Umbilical cord (tissue), 2 donors: ENCODE results near the gene WWC2. TPM values are rescaled to one million over a fixed set of nuclear protein-coding genes. Genes with fewer than 3 reads are reported as not detected.

Source experiments
- DNase-seq: peaks from one replicate; pipeline ENCODE4 v3.0.0-alpha.2; 2015; ENCODE audit warnings: low spot score
- total RNA-seq: library from RNA; depleted of rRNA; stranded (reverse); fragments of >200 nt; gene quantifications from one replicate; pipeline ENCODE4 v1.2.3, GENCODE V29; 2014; ENCODE audit warnings: low replicate concordance; ENCODE audit not compliant: insufficient read depth

Gene WWC2
- total RNA-seq, 1 donor from 2014 or later, result 36.8 TPM

DNA sequence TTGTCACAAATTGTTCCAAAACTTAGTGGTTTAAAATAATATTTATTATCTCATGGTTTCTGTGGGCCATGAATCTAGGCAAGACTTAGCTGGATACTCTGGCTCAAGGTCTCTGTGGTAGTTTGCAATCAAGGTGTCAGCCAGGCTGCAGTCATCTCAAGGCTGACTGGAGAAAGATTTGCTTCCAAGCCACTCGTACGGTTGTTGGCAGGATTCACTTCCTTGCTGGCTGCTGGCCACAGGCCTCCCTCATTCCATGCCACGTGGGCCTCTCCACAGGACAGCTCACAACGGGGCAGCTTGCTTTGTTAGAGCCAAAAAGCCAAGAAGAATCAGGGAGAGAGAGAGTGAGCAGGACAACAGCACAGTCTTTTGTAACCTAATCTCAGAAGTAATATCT is 101.4 kb downstream of the WWC2 start:
- DNase-seq, result no peak

DNA sequence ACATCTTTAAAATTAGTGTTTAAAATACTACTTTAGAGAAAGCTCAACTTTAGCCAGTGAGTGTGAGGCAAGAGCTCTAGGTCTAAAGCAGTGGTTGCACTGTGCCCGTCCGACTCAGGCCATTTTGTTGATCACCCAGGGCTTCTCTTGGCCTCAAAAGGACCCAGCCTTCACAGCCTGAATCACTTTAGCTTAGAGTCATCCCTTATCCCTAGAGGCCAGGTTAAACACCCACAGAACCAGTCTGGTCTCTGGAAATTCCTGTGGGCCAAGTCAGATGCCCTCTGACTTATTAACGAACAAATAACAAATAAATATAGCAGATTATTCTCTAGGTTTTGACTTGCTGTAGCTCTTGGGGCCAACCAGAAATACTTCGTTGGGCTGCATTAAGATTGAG is 102.3 kb downstream of the WWC2 start:
- no peak for DNase-seq

DNA sequence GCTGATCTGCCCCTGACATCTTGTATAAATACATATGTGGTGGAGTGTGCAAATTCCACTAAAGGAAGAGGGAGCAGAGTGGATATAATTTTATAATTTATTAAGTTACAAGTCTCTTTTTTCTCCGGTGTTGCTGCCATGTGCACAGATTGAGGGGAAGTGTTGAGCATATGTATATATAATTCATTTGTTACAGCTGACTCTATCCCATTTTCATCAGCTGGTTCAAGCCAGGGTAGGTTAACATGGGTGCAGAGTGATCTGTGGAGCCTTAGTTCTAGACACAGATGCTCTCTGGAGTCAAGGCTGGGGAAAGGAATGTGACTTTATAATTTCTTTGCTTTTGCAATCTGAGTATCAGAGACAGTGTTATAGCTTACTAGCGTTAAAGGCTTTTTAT is 103.5 kb downstream of the WWC2 start:
- no peak for DNase-seq

DNA sequence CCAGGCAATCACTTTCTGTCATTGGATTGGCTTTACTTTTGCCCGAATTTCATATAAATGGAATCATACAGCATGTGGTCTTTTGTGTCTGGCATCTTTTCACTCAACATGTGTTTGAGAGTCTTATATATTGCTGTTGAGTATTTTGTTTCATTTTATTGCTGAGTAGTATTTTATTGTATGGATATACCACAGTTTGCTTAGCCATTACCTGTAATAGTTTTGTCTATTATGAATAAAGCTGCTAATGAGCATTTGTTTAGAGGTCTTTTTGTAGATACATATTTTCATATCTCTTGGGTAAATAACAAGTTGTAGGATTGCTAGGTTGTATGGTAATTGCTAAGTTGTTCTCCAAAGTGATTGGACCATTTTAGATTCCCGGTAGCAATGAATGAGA is 105.7 kb downstream of the WWC2 start:
- DNase-seq, result no peak

DNA sequence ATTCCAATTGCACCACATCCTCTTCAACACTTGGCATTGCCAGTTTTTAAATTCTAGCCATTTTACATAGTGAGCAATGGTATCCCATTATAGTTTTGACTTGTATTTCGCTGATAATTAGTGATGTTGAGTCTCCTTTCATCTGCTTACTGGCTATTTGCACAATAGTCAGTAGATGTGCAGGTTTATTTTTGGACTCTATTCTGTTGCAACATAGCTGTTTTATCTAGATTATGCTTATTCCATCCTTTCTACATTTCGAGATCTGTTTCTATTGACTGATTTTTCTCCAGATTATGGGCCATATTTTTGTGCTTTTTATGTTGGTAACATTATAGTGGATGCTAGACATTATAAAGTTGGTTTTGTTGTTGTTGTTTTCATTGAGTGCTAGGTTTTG is 106.1 kb downstream of the WWC2 start:
- DNase-seq, result no peak

DNA sequence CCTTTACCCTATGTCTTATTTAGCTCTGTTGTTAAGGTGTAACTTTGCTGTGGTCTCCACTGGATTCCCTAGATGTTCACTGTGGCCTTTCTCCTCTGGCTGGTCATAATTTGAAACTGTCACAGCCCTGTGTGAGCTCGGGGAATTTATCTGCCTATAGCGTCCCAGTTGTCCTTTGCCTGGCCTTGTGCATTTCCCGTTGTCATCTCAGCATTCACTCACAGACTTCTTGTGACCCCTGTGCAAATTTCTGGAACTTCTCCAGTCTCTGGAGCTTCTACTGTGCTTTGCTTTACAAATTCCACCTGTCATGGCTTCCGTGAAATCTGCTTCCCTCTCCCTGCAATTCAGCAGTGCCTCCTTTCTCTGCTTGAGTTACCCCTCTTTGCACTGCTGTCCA is 106.7 kb downstream of the WWC2 start:
- DNase-seq, result no peak

DNA sequence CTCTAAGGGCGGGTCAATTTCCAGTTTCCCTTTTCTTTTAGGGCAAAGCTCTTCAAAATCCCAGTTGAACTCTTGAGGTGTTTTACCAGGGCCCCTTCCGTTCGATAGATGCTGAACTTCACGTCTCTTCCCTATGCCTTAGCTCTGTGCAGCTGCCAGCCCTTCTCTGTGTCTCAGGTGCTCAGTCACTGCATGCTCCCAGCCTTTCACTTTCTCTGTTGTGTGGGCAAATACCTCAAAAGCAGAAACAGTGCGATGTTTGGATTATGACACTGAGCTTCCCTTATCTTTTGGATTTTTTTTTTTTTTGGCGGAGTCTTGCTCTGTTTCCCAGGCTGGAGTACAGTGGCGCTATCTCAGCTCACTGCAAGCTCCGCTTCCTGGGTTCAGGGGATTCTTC is 112.5 kb downstream of the WWC2 start:
- DNase-seq, result no peak

DNA sequence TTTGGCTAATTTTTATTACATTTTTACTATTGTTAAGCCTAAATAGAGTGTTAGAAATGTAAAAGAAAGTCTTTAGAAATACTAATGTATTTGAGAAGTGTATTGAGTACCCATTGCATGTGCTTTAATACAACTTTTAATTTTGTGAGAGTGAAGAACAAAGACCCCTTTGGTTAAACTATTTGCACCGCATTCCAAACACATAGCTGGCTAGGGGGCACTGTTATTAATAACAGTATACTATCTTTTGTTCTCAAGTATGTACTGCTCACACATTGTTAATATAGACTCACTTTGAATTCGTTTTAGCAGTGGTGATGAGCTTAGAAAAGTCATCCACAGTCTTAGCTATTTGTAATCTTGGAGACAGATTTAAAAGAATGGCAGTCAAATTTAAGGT is 114.9 kb downstream of the WWC2 start:
- DNase-seq, result no peak

DNA sequence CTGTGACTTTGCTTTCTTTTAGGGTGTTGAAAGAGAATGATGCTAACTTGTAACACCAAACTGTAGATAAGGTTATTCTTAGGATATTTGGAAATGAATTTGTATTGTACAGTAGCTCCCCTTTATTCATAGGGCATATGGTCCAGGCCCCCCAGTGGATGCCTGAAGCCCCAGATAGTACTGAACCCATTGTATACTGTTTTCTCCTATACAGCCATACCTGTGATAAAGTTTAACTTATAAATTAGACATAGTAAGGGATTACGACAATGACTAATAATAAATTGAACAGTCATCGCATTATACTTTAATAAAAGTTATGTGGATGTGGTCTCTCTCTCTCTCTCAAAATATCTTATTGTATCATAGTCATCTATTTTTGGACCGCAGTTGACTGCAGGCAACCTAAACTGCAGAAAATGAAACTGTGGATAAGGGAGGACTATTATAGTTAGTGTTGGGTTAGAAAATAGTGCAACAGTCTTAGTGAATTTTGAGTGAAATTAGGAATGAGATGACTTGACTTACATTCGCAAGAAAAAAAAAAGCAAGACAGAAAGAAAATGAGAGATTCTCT is 115.9 kb downstream of the WWC2 start:
- no peak for DNase-seq

DNA sequence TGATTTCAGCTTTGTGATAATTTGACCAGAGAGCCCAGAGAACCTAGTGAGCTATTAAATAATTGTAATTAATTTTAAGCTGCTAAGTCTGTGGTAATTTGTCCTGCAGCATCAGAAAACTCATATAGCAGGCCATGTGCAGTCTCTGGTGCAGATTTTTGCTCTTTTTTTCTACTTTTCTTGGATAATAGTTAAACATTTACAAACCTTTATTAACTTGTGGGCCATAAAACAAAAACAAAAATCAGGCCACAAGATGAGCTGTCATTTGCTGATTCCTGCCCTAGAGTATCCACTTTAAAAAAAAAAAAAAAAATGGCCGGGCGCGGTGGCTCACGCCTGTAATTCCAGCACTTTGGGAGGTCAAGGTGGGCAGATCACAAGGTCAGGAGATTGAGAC is 121.2 kb downstream of the WWC2 start:
- no peak for DNase-seq

DNA sequence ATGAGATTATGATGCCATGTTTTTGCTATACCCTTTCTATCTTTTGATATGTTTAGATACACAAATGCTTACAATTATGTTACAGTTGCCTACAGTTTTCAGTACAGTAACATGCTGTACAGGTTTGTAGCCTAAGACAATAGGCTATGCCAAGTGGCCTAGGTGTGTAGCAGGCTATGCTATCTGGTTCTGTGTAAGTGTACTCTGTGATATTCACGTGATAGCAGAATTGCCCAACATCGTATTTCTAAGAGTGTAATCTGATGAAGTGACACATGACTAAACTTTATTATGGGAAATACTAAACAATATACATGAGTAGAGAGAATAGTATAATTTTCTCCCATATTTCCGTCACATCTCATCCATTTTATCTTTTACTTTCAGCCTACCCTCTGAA is 124.0 kb downstream of the WWC2 start:
- no peak for DNase-seq

DNA sequence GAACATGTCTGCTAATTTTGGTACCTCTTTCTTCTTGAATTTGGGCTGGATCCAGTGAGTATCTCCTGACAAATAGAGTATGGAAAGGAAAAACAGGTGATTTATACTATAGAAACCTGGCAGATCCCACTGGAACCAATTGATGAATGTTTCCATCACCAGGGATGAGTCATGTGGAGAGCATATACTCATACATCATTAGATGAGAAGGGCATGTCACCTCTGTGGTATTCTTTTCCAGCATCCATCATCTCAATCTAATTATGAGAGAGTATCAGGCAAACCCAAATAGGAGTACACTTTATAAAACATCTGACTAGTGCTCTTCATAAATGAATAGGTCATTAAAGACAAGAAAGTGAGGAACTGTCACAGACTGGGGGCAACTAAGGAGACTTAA is 130.3 kb downstream of the WWC2 start:
- no peak for DNase-seq

DNA sequence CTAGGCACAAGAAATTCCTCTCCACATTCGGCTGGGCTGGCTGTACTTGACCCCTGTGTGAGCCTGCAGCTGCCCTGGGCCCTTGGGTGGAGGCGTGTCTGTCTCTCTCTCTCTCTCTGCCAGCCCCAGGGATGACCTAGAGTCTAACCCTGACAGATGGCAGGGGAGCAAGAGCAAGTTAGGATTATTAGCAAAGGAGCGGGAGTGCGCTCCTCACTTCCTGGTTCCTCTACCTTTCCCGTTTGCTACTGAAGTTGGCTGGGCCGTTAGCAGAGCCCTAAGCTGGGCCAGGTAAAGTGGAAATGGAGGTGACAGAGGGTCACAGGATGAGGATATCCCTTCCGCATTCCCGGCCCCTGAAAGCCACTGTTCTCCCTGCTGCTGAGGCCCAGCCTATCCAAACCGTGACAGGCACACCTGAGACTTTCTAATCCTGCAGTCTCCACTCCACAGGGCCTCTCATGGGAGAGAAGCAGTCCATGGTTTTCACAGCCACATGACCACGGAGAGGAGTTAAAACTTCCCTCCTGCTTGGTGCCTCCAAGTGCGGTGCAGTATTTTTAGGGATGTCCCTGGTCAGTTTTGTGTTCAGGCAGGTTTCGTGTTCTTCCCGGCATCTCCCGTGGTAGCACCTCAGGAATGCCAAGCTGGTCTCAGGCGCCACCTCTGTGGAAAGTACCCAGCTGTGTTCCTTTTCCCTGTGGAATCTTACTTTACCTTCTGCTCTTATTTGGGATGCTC is 141.7 kb downstream of the WWC2 start:
- DNase-seq, result no peak

DNA sequence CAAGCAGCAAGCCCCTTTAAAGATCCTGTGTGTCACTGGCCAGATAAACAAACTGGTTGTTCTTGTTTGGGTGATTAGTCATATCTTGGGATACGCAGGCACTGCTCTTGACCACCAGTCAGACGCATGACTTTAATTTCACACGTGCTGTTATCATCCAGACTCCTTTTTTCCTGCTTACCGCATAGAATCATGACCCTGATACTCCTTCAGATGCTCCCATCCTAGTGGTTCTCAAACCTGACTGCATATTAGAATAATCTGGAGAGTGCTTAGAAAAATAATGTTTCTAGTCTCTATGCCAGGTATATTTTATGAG is 142.2 kb downstream of the WWC2 start:
- DNase-seq, result no peak

DNA sequence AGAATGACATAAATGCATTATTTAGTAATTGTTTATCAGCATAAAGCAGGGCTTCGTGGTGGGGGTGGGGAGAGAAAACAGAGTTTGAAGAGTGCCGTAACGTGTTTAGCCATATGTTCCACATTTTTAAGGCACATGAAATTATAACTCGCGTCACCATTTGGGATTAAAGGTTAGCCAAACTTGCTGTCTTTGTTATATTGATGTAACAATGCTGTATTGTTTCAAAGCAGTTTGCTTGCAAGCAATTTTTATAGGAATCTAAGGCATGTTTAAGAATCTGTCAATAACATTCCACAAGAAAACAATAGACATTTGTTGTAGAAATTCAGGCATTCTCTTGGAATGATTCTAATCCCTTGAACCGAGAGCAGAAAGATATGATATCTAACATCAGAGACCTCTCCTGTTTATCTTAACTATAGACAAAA is 142.7 kb downstream of the WWC2 start:
- no peak for DNase-seq

DNA sequence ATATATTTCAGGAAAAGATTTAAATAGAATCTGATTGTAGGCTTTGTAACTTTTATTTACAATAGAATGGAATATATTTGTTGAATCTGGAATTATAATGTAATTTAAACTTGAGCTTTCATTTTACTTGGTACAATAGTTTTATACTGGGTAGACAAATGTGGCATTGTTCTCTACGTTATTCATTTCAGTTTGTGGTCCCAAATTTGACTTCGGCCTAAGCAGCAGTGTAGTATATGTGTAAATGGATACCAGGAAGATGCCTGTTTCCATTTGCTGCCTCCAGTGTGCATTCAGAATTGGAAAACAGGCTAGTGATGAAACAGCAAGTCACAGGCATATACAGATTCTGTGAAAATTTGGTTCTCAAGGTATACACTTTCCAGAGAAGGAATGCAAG is 143.2 kb downstream of the WWC2 start:
- no peak for DNase-seq

DNA sequence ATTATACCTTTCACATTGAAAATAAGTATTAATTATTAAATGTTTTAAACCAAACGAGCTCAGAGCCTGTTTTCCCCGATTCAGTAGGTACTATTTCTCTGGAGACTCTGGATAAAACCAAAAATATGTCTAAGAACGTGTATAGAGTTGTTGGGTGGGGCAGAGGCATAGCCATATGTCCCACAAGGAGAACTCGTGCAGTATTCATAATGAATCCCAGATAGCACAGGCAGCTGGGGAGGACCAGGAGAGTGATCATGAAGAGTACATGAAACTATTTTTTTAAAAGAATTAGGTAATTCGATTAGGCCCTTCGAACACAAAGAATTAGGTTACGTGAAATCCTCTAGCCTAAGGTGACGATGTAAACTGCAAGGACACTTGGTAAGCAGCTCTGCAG is 145.0 kb downstream of the WWC2 start:
- no peak for DNase-seq

DNA sequence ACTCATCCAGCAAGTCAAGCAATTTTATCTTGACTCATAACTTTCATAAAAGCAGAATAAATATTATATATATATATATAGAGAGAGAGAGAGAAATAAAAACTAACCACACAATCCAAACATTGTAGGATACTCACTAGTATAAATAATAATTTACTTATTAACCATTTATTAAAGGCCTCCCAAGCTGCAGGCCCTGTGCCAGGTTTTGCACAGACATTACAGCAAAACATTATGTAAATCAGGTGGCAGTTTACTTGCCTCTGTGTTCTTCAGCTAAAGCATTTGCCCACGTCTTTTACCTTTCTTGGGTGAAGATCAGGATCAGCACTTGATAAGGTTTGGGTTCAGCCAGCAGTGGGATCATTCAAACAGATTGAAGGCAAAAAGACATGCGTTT is 145.4 kb downstream of the WWC2 start:
- no peak for DNase-seq

DNA sequence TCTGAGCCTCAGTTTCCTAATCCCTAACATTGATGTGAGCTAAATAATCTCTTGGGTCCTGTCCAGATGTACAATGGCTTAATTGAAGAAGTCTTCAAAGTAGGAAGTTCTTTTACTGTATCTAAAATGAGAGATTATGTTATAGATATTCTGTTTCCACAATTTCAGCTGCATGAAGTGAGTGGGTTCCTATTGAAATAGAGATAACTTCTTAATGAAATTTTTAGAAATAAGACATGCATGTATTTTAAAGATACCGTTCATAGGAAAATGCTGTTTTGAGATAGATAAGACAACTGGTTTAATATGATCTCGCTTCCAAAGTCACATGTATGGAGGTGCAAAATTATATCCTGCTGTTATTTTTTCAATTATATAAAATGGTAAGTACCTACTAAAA is 149.1 kb downstream of the WWC2 start:
- no peak for DNase-seq

DNA sequence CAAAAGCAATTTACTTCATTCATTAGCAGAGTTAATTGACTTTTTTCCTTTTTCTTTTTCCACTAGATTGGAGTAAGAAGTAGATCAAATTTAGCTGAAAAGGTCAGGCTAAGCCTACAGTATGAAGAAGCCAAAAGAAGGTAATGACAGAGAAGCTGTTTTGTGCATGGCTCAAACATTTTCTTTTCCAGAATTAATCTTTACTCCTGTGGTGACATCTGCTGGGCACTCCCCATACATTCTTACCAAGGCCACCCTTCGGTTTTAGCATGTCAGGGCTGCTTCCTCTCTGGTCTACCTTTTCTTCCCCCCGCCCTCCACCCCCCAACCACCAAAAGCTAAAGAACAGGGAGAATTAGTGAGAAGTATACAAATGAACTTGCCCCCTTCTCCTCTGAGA is 150.8 kb downstream of the WWC2 start:
- peak; percentile 45 for DNase-seq

DNA sequence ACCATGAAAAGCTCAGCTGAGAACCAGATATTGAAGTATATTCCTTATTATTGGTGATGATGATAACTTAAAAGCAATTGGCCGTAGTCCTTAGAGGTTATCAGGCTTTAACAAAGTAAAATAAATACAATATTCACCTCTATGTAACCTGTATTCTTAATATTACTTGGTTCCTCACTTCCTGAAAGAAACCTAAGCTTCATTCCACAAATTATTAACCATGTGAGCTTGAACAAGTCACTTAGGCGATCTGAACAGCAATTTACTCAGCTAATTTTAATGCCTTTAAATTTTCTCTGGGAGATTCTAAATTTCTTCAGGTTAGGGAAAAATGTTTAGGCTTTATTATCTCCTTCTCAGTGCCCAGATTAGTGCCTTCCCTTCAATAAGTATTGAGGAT is 151.8 kb downstream of the WWC2 start:
- no peak for DNase-seq

DNA sequence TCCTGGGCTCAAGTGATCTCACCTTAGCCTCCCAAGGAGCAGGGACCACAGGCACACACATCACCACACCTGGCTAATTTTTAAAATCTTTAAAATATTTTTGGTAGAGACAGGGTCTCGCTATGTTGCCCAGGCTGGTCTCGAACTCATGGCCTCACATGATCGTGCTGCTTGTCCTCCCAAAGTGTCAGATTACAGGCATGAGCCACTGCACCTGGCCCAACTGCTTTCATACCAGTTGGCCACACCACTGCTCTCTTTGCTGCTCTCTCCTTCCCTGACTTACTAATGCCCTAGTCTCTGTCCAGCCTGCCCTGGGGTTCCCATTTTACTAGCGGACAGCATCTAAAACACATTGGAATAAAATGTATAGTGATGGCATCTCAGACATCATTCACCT is 153.9 kb downstream of the WWC2 start:
- DNase-seq, result no peak

DNA sequence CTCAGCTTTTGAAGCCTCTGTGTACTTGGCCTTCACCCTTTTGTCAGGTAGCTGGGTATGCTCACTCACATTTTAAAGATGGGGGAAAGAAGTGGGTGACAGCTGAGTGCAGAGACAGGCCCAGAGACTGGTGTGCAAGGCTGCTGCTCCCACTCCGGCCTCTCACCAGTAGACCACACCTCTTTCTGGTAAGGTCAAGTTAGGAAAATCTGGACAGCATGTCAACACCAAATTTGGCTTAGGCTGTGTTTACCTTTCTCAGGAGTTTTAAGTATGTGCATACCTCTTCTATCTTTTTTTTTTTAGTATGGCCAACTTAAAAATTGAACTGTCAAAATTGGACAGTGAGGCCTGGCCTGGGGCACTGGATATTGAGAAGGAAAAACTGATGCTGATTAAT is 154.4 kb downstream of the WWC2 start:
- no peak for DNase-seq

DNA sequence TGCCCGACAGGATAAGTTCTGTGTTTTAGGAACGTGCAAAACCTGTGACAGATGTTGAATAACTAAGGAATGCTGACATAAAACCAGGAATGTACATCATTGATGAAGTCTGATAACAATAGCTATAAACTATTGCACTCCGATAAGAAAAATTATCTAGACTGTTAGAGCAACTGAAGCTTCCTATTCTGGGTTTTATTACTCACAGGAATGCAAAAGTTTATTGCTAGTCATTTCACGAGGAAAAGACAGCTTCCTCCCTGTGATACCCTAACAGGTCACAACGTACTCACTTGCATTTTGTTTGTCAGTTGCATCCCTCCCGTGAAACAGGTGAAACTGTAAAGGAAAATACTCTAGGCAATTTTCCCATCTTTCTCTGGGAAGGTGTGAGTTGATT is 155.1 kb downstream of the WWC2 start:
- no peak for DNase-seq
